C4-2B (cell line): ENCODE data around the gene LDB3.

Experiments
- ZFX ChIP-seq: fragments of 450-650 bp; IDR thresholded peaks from 2 replicates; pipeline ENCODE4 v1.6.1; 2017
- TF ChIP-seq, protein P1 (sequence below): fragments of 450-650 bp; conservative IDR thresholded peaks from 2 replicates; pipeline ENCODE4 v1.5.1; 2017; ENCODE audit warnings: mild to moderate bottlenecking

DNA sequence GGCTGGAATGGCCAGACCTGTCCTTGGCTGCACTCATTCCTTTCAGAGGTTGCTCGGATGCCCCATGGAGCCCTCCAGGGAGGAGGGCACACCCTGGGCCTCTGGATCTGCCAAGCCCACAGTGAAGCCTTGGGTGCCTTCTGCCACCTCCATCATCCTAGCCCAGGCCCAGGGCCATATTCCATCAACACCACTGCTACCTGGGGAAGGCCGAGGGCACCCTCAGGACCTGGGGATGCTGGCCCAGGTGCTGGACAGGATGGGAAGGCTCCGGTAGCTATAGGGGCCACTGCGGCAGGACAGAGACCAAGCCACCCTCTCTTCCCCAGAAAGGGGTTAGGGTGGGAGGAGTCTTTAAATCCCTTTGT, 13.2 kb upstream of the LDB3 start:
- TF ChIP-seq, protein P1, sequence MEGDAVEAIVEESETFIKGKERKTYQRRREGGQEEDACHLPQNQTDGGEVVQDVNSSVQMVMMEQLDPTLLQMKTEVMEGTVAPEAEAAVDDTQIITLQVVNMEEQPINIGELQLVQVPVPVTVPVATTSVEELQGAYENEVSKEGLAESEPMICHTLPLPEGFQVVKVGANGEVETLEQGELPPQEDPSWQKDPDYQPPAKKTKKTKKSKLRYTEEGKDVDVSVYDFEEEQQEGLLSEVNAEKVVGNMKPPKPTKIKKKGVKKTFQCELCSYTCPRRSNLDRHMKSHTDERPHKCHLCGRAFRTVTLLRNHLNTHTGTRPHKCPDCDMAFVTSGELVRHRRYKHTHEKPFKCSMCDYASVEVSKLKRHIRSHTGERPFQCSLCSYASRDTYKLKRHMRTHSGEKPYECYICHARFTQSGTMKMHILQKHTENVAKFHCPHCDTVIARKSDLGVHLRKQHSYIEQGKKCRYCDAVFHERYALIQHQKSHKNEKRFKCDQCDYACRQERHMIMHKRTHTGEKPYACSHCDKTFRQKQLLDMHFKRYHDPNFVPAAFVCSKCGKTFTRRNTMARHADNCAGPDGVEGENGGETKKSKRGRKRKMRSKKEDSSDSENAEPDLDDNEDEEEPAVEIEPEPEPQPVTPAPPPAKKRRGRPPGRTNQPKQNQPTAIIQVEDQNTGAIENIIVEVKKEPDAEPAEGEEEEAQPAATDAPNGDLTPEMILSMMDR, result no peak
- TF ChIP-seq ZFX, result no peak
